ENCODE measurements around the gene KPTN. TPM values are rescaled to one million over a fixed set of nuclear protein-coding genes. Genes with fewer than 3 reads are reported as not detected.
"Not testable (repeated sequence)": the region's sequence is repeated elsewhere in the genome, so short reads cannot be mapped to it uniquely, and the experiment has no call there.

Gene KPTN
- total RNA-seq, 1 donor from 2014 or later: 9.1 TPM

- no peak for TF ChIP-seq CTCF (IDR thresholded peaks at IDR 0.05)
- DNase-seq (ENCODE audit: low spot score): no peak
- Mint-ChIP-seq H3K4me3 (ENCODE audit: unreplicated experiment) (no peak overlapping the region), H3K9me3 (ENCODE audit: low read depth) (no peaks in the 10 kb centered on the region), H3K4me1 (ENCODE audit: low read depth) (no peaks in the 10 kb centered on the region), H3K36me3 (ENCODE audit: low read depth) (peaks cover 6% of the 10 kb centered on the region), H3K27ac (ENCODE audit: unreplicated experiment) (no peak overlapping the region), H3K27me3 (ENCODE audit: low read depth) (no peaks in the 10 kb centered on the region)
These were observed 6.8 kb upstream of the KPTN start for GRCh38 chr19:47490847-47491246.

- H3K4me1 Mint-ChIP-seq (ENCODE audit: low read depth): peaks cover under 1% of the 10 kb centered on the region
- no peak for TF ChIP-seq CTCF (IDR thresholded peaks at IDR 0.05)
- DNase-seq (ENCODE audit: low spot score): no peak
- no peak overlapping the region for H3K4me3 Mint-ChIP-seq (ENCODE audit: unreplicated experiment)
- H3K27ac Mint-ChIP-seq (ENCODE audit: unreplicated experiment): no peak overlapping the region
- H3K27me3 Mint-ChIP-seq (ENCODE audit: low read depth): no peaks in the 10 kb centered on the region
- H3K36me3 Mint-ChIP-seq (ENCODE audit: low read depth): peaks cover 6% of the 10 kb centered on the region
- no peaks in the 10 kb centered on the region for H3K9me3 Mint-ChIP-seq (ENCODE audit: low read depth)
These were observed 6.0 kb upstream of the KPTN start for GRCh38 chr19:47490031-47490430.

- TF ChIP-seq CTCF (IDR thresholded peaks at IDR 0.05): no peak
- Mint-ChIP-seq H3K27me3 (ENCODE audit: low read depth) (no peaks in the 10 kb centered on the region), H3K9me3 (ENCODE audit: low read depth) (no peaks in the 10 kb centered on the region), H3K4me1 (ENCODE audit: low read depth) (peaks cover 7% of the 10 kb centered on the region), H3K4me3 (ENCODE audit: unreplicated experiment) (no peak overlapping the region), H3K36me3 (ENCODE audit: low read depth) (peaks cover 6% of the 10 kb centered on the region), H3K27ac (ENCODE audit: unreplicated experiment) (peak overlapping the region; percentile 41)
- no peak for DNase-seq (ENCODE audit: low spot score)
These were observed 5.3 kb upstream of the KPTN start for GRCh38 chr19:47489072-47489914.

GRCh38 chr19:47487551-47488515, 3.8 kb upstream of the KPTN start:
- Mint-ChIP-seq H3K27ac (ENCODE audit: unreplicated experiment) (no peak overlapping the region), H3K4me3 (ENCODE audit: unreplicated experiment) (no peak overlapping the region)
- TF ChIP-seq CTCF (IDR thresholded peaks at IDR 0.05): no peak

GRCh38 chr19:47486900-47487299, 2.9 kb upstream of the KPTN start:
- peaks cover 15% of the 10 kb centered on the region for H3K4me1 Mint-ChIP-seq (ENCODE audit: low read depth)
- H3K27me3 Mint-ChIP-seq (ENCODE audit: low read depth): no peaks in the 10 kb centered on the region
- H3K9me3 Mint-ChIP-seq (ENCODE audit: low read depth): no peaks in the 10 kb centered on the region
- no peak for DNase-seq (ENCODE audit: low spot score)
- peak overlapping the region; percentile 36 for H3K27ac Mint-ChIP-seq (ENCODE audit: unreplicated experiment)
- no peak for TF ChIP-seq CTCF (IDR thresholded peaks at IDR 0.05)
- no peak overlapping the region for H3K4me3 Mint-ChIP-seq (ENCODE audit: unreplicated experiment)
- peaks cover 3% of the 10 kb centered on the region for H3K36me3 Mint-ChIP-seq (ENCODE audit: low read depth)

More at GRCh38 chr19:47487551-47488515, 3.8 kb upstream of the KPTN start:
- no peaks in the 10 kb centered on the region for H3K9me3 Mint-ChIP-seq (ENCODE audit: low read depth)
- peaks cover 3% of the 10 kb centered on the region for H3K36me3 Mint-ChIP-seq (ENCODE audit: low read depth)
- no peaks in the 10 kb centered on the region for H3K27me3 Mint-ChIP-seq (ENCODE audit: low read depth)
- peaks cover 15% of the 10 kb centered on the region for H3K4me1 Mint-ChIP-seq (ENCODE audit: low read depth)
- no peak for DNase-seq (ENCODE audit: low spot score)

GRCh38 chr19:47486220-47486619, 2.2 kb upstream of the KPTN start:
- not testable (repeated sequence) for DNase-seq (ENCODE audit: low spot score); H3K4me3 Mint-ChIP-seq (ENCODE audit: unreplicated experiment); H3K9me3 Mint-ChIP-seq (ENCODE audit: low read depth); H3K27me3 Mint-ChIP-seq (ENCODE audit: low read depth); H3K27ac Mint-ChIP-seq (ENCODE audit: unreplicated experiment); H3K36me3 Mint-ChIP-seq (ENCODE audit: low read depth)
- H3K4me1 Mint-ChIP-seq (ENCODE audit: low read depth): peaks cover 15% of the 10 kb centered on the region

Measured in chondrocyte (in vitro differentiated cells).